Suprapubic skin (tissue), 4 donors: ENCODE data around the gene TMEM208. TPM values are rescaled to one million over a fixed set of nuclear protein-coding genes. Genes with fewer than 3 reads are reported as not detected.
A peak's percentile ranks its signal among the peaks of the same experiment; 100 is the strongest.

Experiments
- DNase-seq, 2 donors: peaks; one replicate each; pipeline ENCODE4 v3.0.0-alpha.2; 2019; ENCODE audit warnings: low spot score in 2 of 2
- H3K27ac ChIP-seq: fragments of 200-600 bp; sonication (generic); one replicate; pipeline ENCODE4 v1.5.1; 2019
- H3K27me3 ChIP-seq: fragments of 200-600 bp; sonication (generic); one replicate; pipeline ENCODE4 v1.5.1; 2019
- H3K36me3 ChIP-seq: fragments of 200-600 bp; sonication (generic); one replicate; pipeline ENCODE4 v1.5.1; 2019
- H3K4me1 ChIP-seq: fragments of 200-600 bp; sonication (generic); one replicate; pipeline ENCODE4 v1.5.1; 2019
- H3K4me3 ChIP-seq: fragments of 200-600 bp; sonication (generic); one replicate; pipeline ENCODE4 v1.5.1; 2019; ENCODE audit warnings: mild to moderate bottlenecking
- H3K9me3 ChIP-seq: fragments of 200-600 bp; sonication (generic); one replicate; pipeline ENCODE4 v1.5.1; 2019
- CTCF ChIP-seq, 2 donors: fragments of 200-600 bp in 1 of 2; fragments of 450-650 bp in 1 of 2; sonication (generic) in 1 of 2; IDR thresholded peaks; one replicate each; pipeline ENCODE4 v1.5.1; 2016 to 2019; ENCODE audit warnings: antibody characterized with exemption in 2 of 2, mild to moderate bottlenecking in 1 of 2, moderate library complexity in 1 of 2
- EP300 ChIP-seq: sonication (generic); formaldehyde crosslinking; IDR thresholded peaks from one replicate; pipeline ENCODE4 v1.6.1; 2017; ENCODE audit warnings: antibody characterized with exemption
- POLR2A ChIP-seq, 2 donors: fragments of 450-650 bp; IDR thresholded peaks; one replicate each; pipeline ENCODE4 v1.6.1; 2017; ENCODE audit warnings: antibody characterized with exemption in 2 of 2, mild to moderate bottlenecking in 2 of 2, moderate library complexity in 2 of 2
- POLR2AphosphoS5 ChIP-seq, 3 donors: sonication (generic); formaldehyde crosslinking; IDR thresholded peaks; one replicate each; pipeline ENCODE4 v1.6.1; 2017; ENCODE audit warnings: antibody characterized with exemption in 3 of 3
- WGBS: methylation state at CpG from one replicate; pipeline ENCODE4 v1.1.5; 2018; 5-methylcytosine and 5-hydroxymethylcytosine counted together
- total RNA-seq, 4 donors: library from RNA; depleted of rRNA; stranded (reverse); fragments of >200 nt; gene quantifications; one replicate each; pipeline ENCODE4 v1.1.0, GENCODE V29; 2016

The TMEM208 gene
- total RNA-seq, 4 donors from 2014 or later: 32.8 to 46.8 (median 40.0) TPM

- no peak overlapping the region for H3K27ac ChIP-seq
- H3K36me3 ChIP-seq: peaks cover 66% of the 10 kb centered on the region
- no peaks in the 10 kb centered on the region for H3K27me3 ChIP-seq
- peaks cover 26% of the 10 kb centered on the region for H3K4me1 ChIP-seq
- DNase-seq: no peak
- H3K9me3 ChIP-seq: no peaks in the 10 kb centered on the region
- H3K4me3 ChIP-seq: no peak overlapping the region
- no peak for TF ChIP-seq POLR2AphosphoS5 (IDR thresholded peaks at IDR 0.05)
- TF ChIP-seq POLR2A (IDR thresholded peaks at IDR 0.05): no peak
- TF ChIP-seq EP300: no peak
- TF ChIP-seq CTCF (IDR thresholded peaks at IDR 0.05): no peak
- 84% methylated on average over 16 of the region's 16 CpGs for WGBS
Measured at GRCh38 chr16:67237396-67238277, 10.7 kb downstream of the TMEM208 start.

DNA sequence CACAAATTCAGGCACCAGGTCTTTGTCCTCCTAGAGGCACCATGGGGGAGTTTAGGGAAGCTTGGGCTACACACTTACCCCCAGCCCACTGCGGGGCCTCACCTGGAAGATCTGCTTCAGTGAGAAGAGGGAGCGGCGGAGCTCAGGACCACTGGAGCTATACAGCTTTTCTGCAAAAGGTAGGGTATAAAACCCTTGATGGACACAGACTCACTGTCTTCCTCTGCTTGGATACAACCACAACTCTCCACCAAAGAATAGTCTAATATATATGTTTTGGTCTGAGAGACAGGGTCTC lies 11.3 kb downstream of the TMEM208 start:
- Histone ChIP-seq H3K27ac (no peak overlapping the region), H3K4me1 (peaks cover 31% of the 10 kb centered on the region), H3K4me3 (no peak overlapping the region), H3K9me3 (no peaks in the 10 kb centered on the region), H3K27me3 (no peaks in the 10 kb centered on the region), H3K36me3 (peaks cover 63% of the 10 kb centered on the region)
- TF ChIP-seq CTCF (IDR thresholded peaks at IDR 0.05) (no peak), EP300 (no peak), POLR2A (IDR thresholded peaks at IDR 0.05) (no peak), POLR2AphosphoS5 (IDR thresholded peaks at IDR 0.05) (no peak)
- no peak for DNase-seq
- WGBS: 93% methylated on average over 3 of the region's 3 CpGs

DNA sequence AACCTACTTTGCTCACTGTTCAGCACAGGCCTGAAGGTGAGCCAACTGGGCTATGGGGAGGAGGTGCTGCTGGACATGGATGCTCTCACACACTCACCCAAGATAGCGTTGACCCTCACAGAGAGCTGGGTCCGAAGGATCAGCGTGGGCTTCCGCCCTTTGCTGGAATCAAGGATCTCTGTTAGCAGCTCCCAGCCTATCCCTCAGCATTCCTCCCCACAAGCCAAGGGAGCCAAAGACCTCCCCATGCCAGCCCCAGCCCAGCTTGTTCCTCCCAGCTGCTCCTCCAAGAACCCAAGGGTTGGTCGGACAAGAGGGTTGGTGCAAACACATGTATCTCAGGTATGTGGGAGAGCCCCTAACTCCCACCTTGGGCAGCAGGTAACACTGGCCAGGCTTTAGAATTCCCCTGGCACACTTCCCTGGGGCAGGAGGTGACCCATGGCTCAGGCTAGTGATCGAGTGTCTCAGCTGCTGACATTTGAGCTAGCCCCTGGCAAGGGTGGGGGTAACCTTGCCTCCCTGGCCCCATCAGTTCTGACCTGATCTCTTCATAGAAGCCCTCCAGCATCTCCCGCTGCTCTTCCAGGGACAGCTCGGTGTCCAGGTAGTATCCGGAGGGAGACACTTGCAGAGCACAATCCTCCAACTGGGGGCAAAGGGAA lies 12.0 kb downstream of the TMEM208 start:
- H3K27ac ChIP-seq: no peak overlapping the region
- TF ChIP-seq POLR2A (IDR thresholded peaks at IDR 0.05) (no peak), CTCF (IDR thresholded peaks at IDR 0.05) (no peak), POLR2AphosphoS5 (IDR thresholded peaks at IDR 0.05) (no peak), EP300 (no peak)
- peaks cover 38% of the 10 kb centered on the region for H3K4me1 ChIP-seq
- no peak overlapping the region for H3K4me3 ChIP-seq
- WGBS: 93% methylated on average over 6 of the region's 9 CpGs
- no peak for DNase-seq
- H3K27me3 ChIP-seq: no peaks in the 10 kb centered on the region
- H3K9me3 ChIP-seq: no peaks in the 10 kb centered on the region
- H3K36me3 ChIP-seq: peaks cover 56% of the 10 kb centered on the region

- TF ChIP-seq POLR2AphosphoS5 (IDR thresholded peaks at IDR 0.05): no peak
- no peak for TF ChIP-seq CTCF (IDR thresholded peaks at IDR 0.05)
- TF ChIP-seq POLR2A (IDR thresholded peaks at IDR 0.05): no peak
- no peak for TF ChIP-seq EP300
- H3K36me3 ChIP-seq: peaks cover 41% of the 10 kb centered on the region
- H3K4me1 ChIP-seq: peaks cover 53% of the 10 kb centered on the region
- DNase-seq: no peak
- no peak overlapping the region for H3K4me3 ChIP-seq
- peak overlapping the region; percentile 76 for H3K27ac ChIP-seq
- no peaks in the 10 kb centered on the region for H3K27me3 ChIP-seq
- 74% methylated on average over 3 of the region's 4 CpGs for WGBS
- H3K9me3 ChIP-seq: no peaks in the 10 kb centered on the region
Measured at GRCh38 chr16:67240506-67240905, 13.6 kb downstream of the TMEM208 start.
